DND-41 (cell line): Measurements from ENCODE around the gene TMEM134.

Source experiments
- ATAC-seq: fragments of 200-7000 bp; cut with Tn5 transposase; 3 replicates; pipeline ENCODE4 v1.9.1; 2021; ENCODE audit warnings: low read depth; ENCODE audit not compliant: insufficient read depth
- DNase-seq: peaks from one replicate; pipeline ENCODE4 v3.0.0-alpha.2; 2020
- H2AFZ ChIP-seq: 2 replicates; pipeline ENCODE4 v1.6.0; 2012; ENCODE audit warnings: low read depth, low read length
- H3K27ac ChIP-seq: 2 replicates; pipeline ENCODE4 v1.5.1; 2012; ENCODE audit warnings: low read length, inconsistent platforms
- H3K27me3 ChIP-seq: fragments of 200-600 bp; sonication (generic); 2 replicates; pipeline ENCODE4 v1.6.0; 2012; ENCODE audit warnings: low read length, mild to moderate bottlenecking, inconsistent platforms; ENCODE audit not compliant: insufficient read depth, poor library complexity
- H3K36me3 ChIP-seq: 2 replicates; pipeline ENCODE4 v1.5.1; 2012; ENCODE audit warnings: low read length, inconsistent platforms; ENCODE audit not compliant: insufficient read depth
- H3K4me1 ChIP-seq: 2 replicates; pipeline ENCODE4 v1.5.1; 2012; ENCODE audit warnings: mild to moderate bottlenecking, low read length; ENCODE audit not compliant: insufficient read depth
- H3K4me2 ChIP-seq: 2 replicates; pipeline ENCODE4 v1.6.0; 2012; ENCODE audit warnings: mild to moderate bottlenecking, moderate library complexity, low read length, inconsistent platforms; ENCODE audit not compliant: insufficient read depth
- H3K4me3 ChIP-seq, 2 experiments: fragments of 200-600 bp in 1 of 2; shearing (Covaris generic) in 1 of 2; 2 replicates each; pipeline ENCODE4 v1.5.1; 2012 to 2016; ENCODE audit warnings: inconsistent platforms in 2 of 2, low read length in 2 of 2, mild to moderate bottlenecking in 2 of 2, low read depth in 1 of 2, moderate library complexity in 1 of 2
- H3K79me2 ChIP-seq: 2 replicates; pipeline ENCODE4 v1.6.0; 2012; ENCODE audit warnings: low read length, inconsistent platforms; ENCODE audit not compliant: insufficient read depth
- H3K9ac ChIP-seq: 2 replicates; pipeline ENCODE4 v1.6.0; 2012; ENCODE audit warnings: low read depth, mild to moderate bottlenecking, inconsistent platforms, low read length, moderate library complexity
- H3K9me3 ChIP-seq: 2 replicates; pipeline ENCODE4 v1.5.1; 2012; ENCODE audit warnings: low read length, moderate library complexity, mild to moderate bottlenecking, inconsistent platforms; ENCODE audit not compliant: insufficient read depth, severe bottlenecking
- H4K20me1 ChIP-seq: 2 replicates; pipeline ENCODE4 v1.6.0; 2012; ENCODE audit warnings: low read length; ENCODE audit not compliant: insufficient read depth
- EZH2 ChIP-seq: IDR thresholded peaks from 3 replicates; pipeline ENCODE4 v1.6.1; 2012; ENCODE audit warnings: borderline replicate concordance, low read depth, mild to moderate bottlenecking, moderate library complexity, low read length, inconsistent platforms; ENCODE audit not compliant: severe bottlenecking
- TF ChIP-seq, protein P1 (sequence below): IDR thresholded peaks from 2 replicates; pipeline ENCODE4 v1.5.1; 2012; ENCODE audit warnings: borderline replicate concordance, low read length, moderate library complexity, mild to moderate bottlenecking; ENCODE audit not compliant: poor library complexity, severe bottlenecking; ENCODE audit errors: extremely low read depth

Gene TMEM134

DNA sequence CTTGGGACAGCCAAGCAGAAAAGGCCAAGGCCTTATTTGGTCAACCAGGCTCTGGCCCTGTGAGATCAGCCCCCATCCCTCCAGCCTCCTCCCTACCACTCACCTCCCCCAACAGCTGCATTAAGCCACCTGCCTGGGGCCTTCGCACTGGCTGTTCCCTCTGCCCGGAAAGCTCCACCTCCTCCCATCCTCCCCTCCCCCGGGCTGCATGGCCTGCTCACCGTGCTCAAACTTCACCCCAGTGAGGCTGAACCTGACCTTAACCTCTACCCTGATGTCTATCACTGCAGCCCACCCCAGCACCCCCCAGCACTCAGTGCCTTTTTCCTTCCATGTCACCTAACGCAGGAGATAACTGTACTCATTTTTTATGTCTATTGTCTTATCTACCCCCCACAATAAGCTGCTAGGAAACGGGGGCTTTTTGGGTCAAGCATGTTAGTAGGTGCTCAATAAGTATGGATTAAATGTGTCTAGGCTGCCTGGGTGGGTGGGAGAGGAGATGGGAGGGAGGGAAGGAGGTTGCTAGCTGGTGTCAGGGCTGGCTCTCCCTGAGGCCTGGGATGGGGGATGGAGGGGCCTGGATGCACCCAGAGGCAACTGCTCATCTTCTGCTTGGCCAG is 32.5 kb downstream of the TMEM134 start:
- Histone ChIP-seq H3K79me2 (peaks cover 84% of the 10 kb centered on the region), H3K9me3 (no peaks in the 10 kb centered on the region), H3K4me1 (peaks cover 74% of the 10 kb centered on the region), H4K20me1 (peaks cover 57% of the 10 kb centered on the region), H3K4me2 (peak overlapping the region; percentile 99), H3K36me3 (peaks cover 77% of the 10 kb centered on the region), H3K4me3 (peak overlapping the region; percentile 85 to 92), H3K9ac (peak overlapping the region; percentile 99), H2AFZ (no peak overlapping the region), H3K27me3 (no peaks in the 10 kb centered on the region), H3K27ac (peak overlapping the region; percentile 100)
- ATAC-seq (peak; percentile 47), DNase-seq (peak; percentile 86)
- TF ChIP-seq, protein P1, sequence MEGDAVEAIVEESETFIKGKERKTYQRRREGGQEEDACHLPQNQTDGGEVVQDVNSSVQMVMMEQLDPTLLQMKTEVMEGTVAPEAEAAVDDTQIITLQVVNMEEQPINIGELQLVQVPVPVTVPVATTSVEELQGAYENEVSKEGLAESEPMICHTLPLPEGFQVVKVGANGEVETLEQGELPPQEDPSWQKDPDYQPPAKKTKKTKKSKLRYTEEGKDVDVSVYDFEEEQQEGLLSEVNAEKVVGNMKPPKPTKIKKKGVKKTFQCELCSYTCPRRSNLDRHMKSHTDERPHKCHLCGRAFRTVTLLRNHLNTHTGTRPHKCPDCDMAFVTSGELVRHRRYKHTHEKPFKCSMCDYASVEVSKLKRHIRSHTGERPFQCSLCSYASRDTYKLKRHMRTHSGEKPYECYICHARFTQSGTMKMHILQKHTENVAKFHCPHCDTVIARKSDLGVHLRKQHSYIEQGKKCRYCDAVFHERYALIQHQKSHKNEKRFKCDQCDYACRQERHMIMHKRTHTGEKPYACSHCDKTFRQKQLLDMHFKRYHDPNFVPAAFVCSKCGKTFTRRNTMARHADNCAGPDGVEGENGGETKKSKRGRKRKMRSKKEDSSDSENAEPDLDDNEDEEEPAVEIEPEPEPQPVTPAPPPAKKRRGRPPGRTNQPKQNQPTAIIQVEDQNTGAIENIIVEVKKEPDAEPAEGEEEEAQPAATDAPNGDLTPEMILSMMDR: no peak
- TF ChIP-seq EZH2: no peak

DNA sequence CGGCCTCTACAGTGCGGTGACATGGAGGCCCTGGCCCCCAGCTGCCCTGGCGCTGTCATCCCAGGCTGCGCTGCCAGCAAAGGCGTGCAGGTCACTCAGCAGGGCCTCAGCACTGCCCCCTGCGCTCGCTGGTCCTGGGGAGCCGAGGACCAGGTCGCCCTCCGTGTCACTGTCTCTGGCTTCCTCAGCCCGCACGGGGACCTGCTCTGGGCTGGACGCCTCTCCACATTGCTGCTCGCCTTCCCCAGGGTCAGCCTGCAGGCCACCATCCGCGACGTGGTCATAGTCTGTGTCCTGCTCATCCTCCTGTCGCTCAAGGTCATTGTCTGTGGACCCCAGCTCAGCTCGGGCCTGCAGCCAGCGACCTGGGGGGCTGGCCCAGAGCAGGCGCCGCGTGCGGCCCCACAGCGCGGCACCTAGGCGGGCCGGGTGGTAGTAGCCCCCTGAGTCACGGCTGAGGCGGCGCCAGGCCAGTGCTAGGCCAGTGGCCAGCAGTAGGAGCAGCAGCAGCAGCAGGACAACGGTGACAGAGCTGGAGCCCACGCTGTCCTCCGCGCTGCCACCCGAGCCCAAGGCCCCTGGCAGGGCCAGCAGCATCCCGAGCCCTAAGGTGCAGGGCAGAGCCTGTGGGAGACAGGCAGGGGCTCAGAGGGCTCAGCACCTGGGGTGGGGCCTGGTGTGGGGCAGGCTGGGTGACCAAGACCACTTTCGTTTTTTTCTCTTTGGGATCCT is 33.2 kb downstream of the TMEM134 start:
- DNase-seq (no peak), ATAC-seq (no peak)
- peak overlapping the region; percentile 99 for H3K9ac ChIP-seq
- no peak overlapping the region for H2AFZ ChIP-seq
- H3K36me3 ChIP-seq: peaks cover 82% of the 10 kb centered on the region
- H3K9me3 ChIP-seq: no peaks in the 10 kb centered on the region
- TF ChIP-seq, protein P1: no peak
- no peak for TF ChIP-seq EZH2
- H3K79me2 ChIP-seq: peaks cover 89% of the 10 kb centered on the region
- peaks cover 57% of the 10 kb centered on the region for H4K20me1 ChIP-seq
- peaks cover 79% of the 10 kb centered on the region for H3K4me1 ChIP-seq
- peak overlapping the region; percentile 85 to 92 for H3K4me3 ChIP-seq
- H3K4me2 ChIP-seq: peak overlapping the region; percentile 99
- H3K27me3 ChIP-seq: no peaks in the 10 kb centered on the region
- peak overlapping the region; percentile 100 for H3K27ac ChIP-seq

DNA sequence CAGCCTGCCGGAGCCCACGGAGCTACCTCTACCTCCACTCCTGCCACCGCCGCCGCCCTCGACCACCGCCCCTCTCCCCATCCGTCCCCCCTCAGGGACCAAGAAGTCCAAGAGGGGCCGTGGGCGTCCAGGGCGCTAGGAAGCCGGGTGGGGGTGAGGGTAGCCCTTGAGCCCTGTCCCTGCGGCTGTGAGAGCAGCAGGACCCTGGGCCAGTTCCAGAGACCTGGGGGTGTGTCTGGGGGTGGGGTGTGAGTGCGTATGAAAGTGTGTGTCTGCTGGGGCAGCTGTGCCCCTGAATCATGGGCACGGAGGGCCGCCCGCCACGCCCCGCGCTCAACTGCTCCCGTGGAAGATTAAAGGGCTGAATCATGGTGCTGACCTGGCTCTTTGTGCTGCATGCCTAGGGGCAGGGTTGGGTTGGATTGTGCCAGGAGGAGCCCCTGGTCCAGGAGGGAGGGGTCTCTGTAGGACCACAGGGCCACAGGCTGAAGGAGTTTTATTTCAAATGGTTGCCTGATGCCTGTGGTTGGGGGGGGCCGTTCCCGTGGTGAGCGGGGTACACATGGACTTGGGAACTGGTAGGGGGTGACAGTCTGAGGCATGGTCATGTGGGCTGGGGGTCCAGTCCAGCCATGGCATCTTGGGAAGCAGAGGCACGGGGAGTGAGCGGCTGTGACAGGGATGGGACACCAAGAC is 33.9 kb downstream of the TMEM134 start:
- Histone ChIP-seq H2AFZ (no peak overlapping the region), H3K9me3 (no peaks in the 10 kb centered on the region), H3K36me3 (peaks cover 87% of the 10 kb centered on the region), H3K27me3 (no peaks in the 10 kb centered on the region), H3K27ac (peak overlapping the region; percentile 100), H3K4me3 (peak overlapping the region in 1 of 2 experiments; percentile 85; a peak in 2 of 4 replicates), H3K4me1 (peaks cover 84% of the 10 kb centered on the region), H3K4me2 (peak overlapping the region; percentile 99), H3K9ac (peak overlapping the region; percentile 99), H3K79me2 (peaks cover 94% of the 10 kb centered on the region), H4K20me1 (peaks cover 61% of the 10 kb centered on the region)
- ATAC-seq (no peak), DNase-seq (no peak)
- no peak for TF ChIP-seq EZH2
- TF ChIP-seq, protein P1: no peak
